Spleen (tissue), 7 donors: ENCODE results near the gene ZNF524.

ENCODE experiments used
- CTCF ChIP-seq, 11 experiments: fragments of 200-600 bp in 7 of 11; fragments of 450-650 bp in 4 of 11; sonication (generic) in 4 of 11; IDR thresholded peaks in 8 of 11; conservative IDR thresholded peaks in 3 of 11; 1 replicate in 7 of 11; 2 replicates in 4 of 11; pipeline versions ENCODE4 v1.4.0 to v1.8.0; 2016 to 2021; ENCODE audit warnings: antibody characterized with exemption in 11 of 11, inconsistent platforms in 4 of 11, mild to moderate bottlenecking in 1 of 11
- POLR2A ChIP-seq, 3 donors: fragments of 450-650 bp; IDR thresholded peaks; one replicate each; pipeline ENCODE4 v1.5.1; 2017; ENCODE audit warnings: antibody characterized with exemption in 3 of 3, mild to moderate bottlenecking in 1 of 3
- POLR2AphosphoS5 ChIP-seq, 3 donors: sonication (generic); formaldehyde crosslinking; IDR thresholded peaks; one replicate each; pipeline ENCODE4 v1.5.1; 2017; ENCODE audit warnings: antibody characterized with exemption in 3 of 3
- donor health status: DM: no; HTN: no; CAD: no; lungs with moderate emphysema.
- donor health status: DM: no; HTN: no; CAD: no.
- donor health status: DM: no; HTN: no; CAD: no.

GRCh38 chr19:55578031-55578760, 21.9 kb upstream of the ZNF524 start:
- TF ChIP-seq POLR2A (IDR thresholded peaks at IDR 0.05) (no peak), POLR2AphosphoS5 (IDR thresholded peaks at IDR 0.05) (no peak), CTCF (IDR thresholded peaks at IDR 0.05 in 8 of 11, conservative IDR thresholded peaks at IDR 0.05 in 3 of 11) (no peak)
